Endothelial cell of umbilical vein (primary cell): ENCODE data around the gene FBXO3. TPM values are rescaled to one million over a fixed set of nuclear protein-coding genes. Genes with fewer than 3 reads are reported as not detected.

Source experiments
- BruUV-seq: library from RNA; stranded (reverse); fragments of 400-500 nt; replicated peaks from 2 replicates; lab custom pipeline; 2021; lab: Mats Ljungman, UMichigan
- CTCF ChIA-PET: fragments of 300-600, 350-600 bp; sonication (Branson Sonifier 250); formaldehyde crosslinking; loops from one replicate; lab custom pipeline; 2021; ENCODE audit warnings: antibody characterized with exemption, inconsistent platforms; lab: Charles Lee
- POLR2A ChIA-PET: fragments of 300-600, 350-600 bp; sonication (Branson Sonifier 250); formaldehyde crosslinking; loops from one replicate; lab custom pipeline; 2021; ENCODE audit warnings: antibody characterized with exemption, inconsistent platforms; lab: Charles Lee
- DNase-seq: peaks from one replicate; pipeline ENCODE4 v3.0.0-alpha.2; 2011; ENCODE audit warnings: low read depth, low spot score
- FAIRE-seq: peaks from 2 replicates; lab custom pipeline; 2011; peaks lifted over from hg19 to GRCh38; lab: Jason Lieb, UNC
- H2AFZ ChIP-seq: 2 replicates; pipeline ENCODE4 v1.6.0; 2012; ENCODE audit warnings: low read depth, low read length, control low read depth, inconsistent platforms
- H3K27ac ChIP-seq: 2 replicates; pipeline ENCODE4 v1.5.1; 2011; ENCODE audit warnings: low read depth, mild to moderate bottlenecking, control low read depth, low read length, moderate library complexity; ENCODE audit not compliant: insufficient read depth
- H3K27me3 ChIP-seq, 2 experiments: 2 replicates each; pipeline versions ENCODE4 v1.6.0 to v1.6.1; 2011; ENCODE audit warnings: low read length in 2 of 2, mixed read lengths in 1 of 2; ENCODE audit not compliant: control insufficient read depth in 2 of 2, insufficient read depth in 2 of 2
- H3K36me3 ChIP-seq, 2 experiments: 2 replicates in 1 of 2; 3 replicates in 1 of 2; pipeline ENCODE4 v1.5.1; 2011; ENCODE audit warnings: low read length in 2 of 2, mild to moderate bottlenecking in 1 of 2, moderate library complexity in 1 of 2; ENCODE audit not compliant: control insufficient read depth in 2 of 2, insufficient read depth in 2 of 2; ENCODE audit errors: extremely low read depth in 1 of 2
- H3K4me1 ChIP-seq: 3 replicates; pipeline ENCODE4 v1.5.1; 2011; ENCODE audit warnings: mild to moderate bottlenecking, low read length; ENCODE audit not compliant: control insufficient read depth, insufficient read depth; ENCODE audit errors: extremely low read depth
- H3K4me2 ChIP-seq: 2 replicates; pipeline ENCODE4 v1.6.1; 2011; ENCODE audit warnings: low read length, control low read depth, mixed read lengths; ENCODE audit not compliant: insufficient read depth
- H3K4me3 ChIP-seq, 3 experiments: fragments of 200-600 bp in 1 of 3; sonication (generic), shearing (Covaris generic) in 1 of 3; replicated peaks in 1 of 3; 2 replicates each; pipeline ENCODE4 v1.5.1; 2011 to 2016; ENCODE audit warnings: control low read depth in 3 of 3, low read length in 3 of 3, mild to moderate bottlenecking in 2 of 3, inconsistent platforms in 1 of 3, low read depth in 1 of 3, moderate library complexity in 1 of 3; ENCODE audit not compliant: insufficient read depth in 1 of 3
- H3K79me2 ChIP-seq: 2 replicates; pipeline ENCODE4 v1.6.0; 2012; ENCODE audit warnings: low read length, inconsistent platforms; ENCODE audit not compliant: control insufficient read depth, insufficient read depth
- H3K9ac ChIP-seq: replicated peaks from 2 replicates; pipeline ENCODE3; 2011; ENCODE audit warnings: low read length, control low read depth; ENCODE audit not compliant: insufficient read depth; ENCODE audit errors: extremely low read depth
- H3K9me1 ChIP-seq: replicated peaks from 3 replicates; pipeline ENCODE4 v1.6.0; 2011; ENCODE audit warnings: mild to moderate bottlenecking, low read length; ENCODE audit not compliant: control insufficient read depth, insufficient read depth; ENCODE audit errors: extremely low read depth
- H3K9me3 ChIP-seq: replicated peaks from 2 replicates; pipeline ENCODE4 v1.5.1; 2012; ENCODE audit warnings: low read length, inconsistent platforms; ENCODE audit not compliant: control insufficient read depth, insufficient read depth
- H4K20me1 ChIP-seq: replicated peaks from 2 replicates; pipeline ENCODE3; 2011; ENCODE audit warnings: mild to moderate bottlenecking, low read length; ENCODE audit not compliant: control insufficient read depth, insufficient read depth; ENCODE audit errors: extremely low read depth
- EZH2 ChIP-seq: IDR thresholded peaks from 2 replicates; pipeline ENCODE4 v1.6.1; 2012; ENCODE audit warnings: borderline replicate concordance, low read depth, mild to moderate bottlenecking, moderate library complexity, low read length, inconsistent platforms; ENCODE audit not compliant: severe bottlenecking
- FOS ChIP-seq: IDR thresholded peaks from 2 replicates; pipeline ENCODE4 v1.6.1; 2011; ENCODE audit warnings: mild to moderate bottlenecking, low read length, moderate library complexity, borderline replicate concordance; ENCODE audit not compliant: insufficient read depth
- POLR2AphosphoS5 ChIP-seq: IDR thresholded peaks from 2 replicates; pipeline ENCODE4 v1.6.1; 2012; ENCODE audit warnings: low read depth, mild to moderate bottlenecking, control low read depth, low read length, moderate library complexity; ENCODE audit not compliant: insufficient read depth
- dilution Hi-C: fragments of 300-500 bp; cut with MboI; formaldehyde crosslinking; loops from one replicate; pipeline ENCODE4 v1.15.0; 2019; ENCODE audit warnings: low sequenced_read_pairs; ENCODE audit not compliant: extremely low pct_ligation_motif_present
- intact Hi-C: fragments of 100-400 bp; cut with micrococcal nuclease; formaldehyde crosslinking; loops from one replicate; pipeline ENCODE4 v1.10.0; 2022
- polyA plus RNA-seq, 4 experiments: library from polyadenylated mRNA; depleted of rRNA in 3 of 4; stranded (reverse) in 3 of 4; unstranded in 1 of 4; fragments of >200 nt; gene quantifications; 2 replicates each; pipeline versions ENCODE4 v1.2.1 to v1.2.3, GENCODE V29; 2011 to 2012; ENCODE audit warnings: missing spikeins in 1 of 4
- total RNA-seq: library from RNA; stranded (reverse); gene quantifications from 2 replicates; pipeline ENCODE4 v1.2.3, GENCODE V29; 2021
- TF ChIP-seq, protein P1 (sequence below), 2 donors: IDR thresholded peaks; 1 replicate in 1 of 2; 2 replicates in 1 of 2; pipeline ENCODE4 v1.5.1; 2011; ENCODE audit warnings: low read length in 2 of 2, mild to moderate bottlenecking in 2 of 2, moderate library complexity in 2 of 2, control low read depth in 1 of 2, inconsistent platforms in 1 of 2, low read depth in 1 of 2; ENCODE audit not compliant: insufficient read depth in 1 of 2; ENCODE audit errors: extremely low read depth in 1 of 2
- TF ChIP-seq, protein P2 (sequence below): IDR thresholded peaks from 2 replicates; pipeline ENCODE4 v1.6.1; 2011; ENCODE audit not compliant: insufficient read depth, insufficient read length

The FBXO3 gene
- total and polyA plus RNA-seq, 2 donors (not counting 3 experiments of a cell fraction or from before 2014, with no cell fraction given), result 18.0 to 23.1 TPM

- H3K4me3 ChIP-seq, result no peak overlapping the region
Measured at GRCh38 chr11:33808228-33808828, 34.0 kb upstream of the FBXO3 start.

More at GRCh38 chr11:33808228-33808828, 34.0 kb upstream of the FBXO3 start:
- Histone ChIP-seq H3K4me2 (no peak overlapping the region), H3K36me3 (no peaks in the 10 kb centered on the region), H4K20me1 (no peaks in the 10 kb centered on the region), H3K9ac (no peak overlapping the region), H3K27ac (no peak overlapping the region), H3K79me2 (no peaks in the 10 kb centered on the region), H2AFZ (peak overlapping the region; percentile 19), H3K4me1 (peaks cover 9% of the 10 kb centered on the region), H3K27me3 (peaks cover 0 to 5% of the 10 kb centered on the region in 2 experiments), H3K9me3 (no peaks in the 10 kb centered on the region), H3K9me1 (no peaks in the 10 kb centered on the region)
- BruUV-seq, result no TSS peak
- TF ChIP-seq, protein P1, sequence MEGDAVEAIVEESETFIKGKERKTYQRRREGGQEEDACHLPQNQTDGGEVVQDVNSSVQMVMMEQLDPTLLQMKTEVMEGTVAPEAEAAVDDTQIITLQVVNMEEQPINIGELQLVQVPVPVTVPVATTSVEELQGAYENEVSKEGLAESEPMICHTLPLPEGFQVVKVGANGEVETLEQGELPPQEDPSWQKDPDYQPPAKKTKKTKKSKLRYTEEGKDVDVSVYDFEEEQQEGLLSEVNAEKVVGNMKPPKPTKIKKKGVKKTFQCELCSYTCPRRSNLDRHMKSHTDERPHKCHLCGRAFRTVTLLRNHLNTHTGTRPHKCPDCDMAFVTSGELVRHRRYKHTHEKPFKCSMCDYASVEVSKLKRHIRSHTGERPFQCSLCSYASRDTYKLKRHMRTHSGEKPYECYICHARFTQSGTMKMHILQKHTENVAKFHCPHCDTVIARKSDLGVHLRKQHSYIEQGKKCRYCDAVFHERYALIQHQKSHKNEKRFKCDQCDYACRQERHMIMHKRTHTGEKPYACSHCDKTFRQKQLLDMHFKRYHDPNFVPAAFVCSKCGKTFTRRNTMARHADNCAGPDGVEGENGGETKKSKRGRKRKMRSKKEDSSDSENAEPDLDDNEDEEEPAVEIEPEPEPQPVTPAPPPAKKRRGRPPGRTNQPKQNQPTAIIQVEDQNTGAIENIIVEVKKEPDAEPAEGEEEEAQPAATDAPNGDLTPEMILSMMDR (IDR thresholded peaks at IDR 0.05; ENCODE audit: extremely low read depth in 1 of 2, insufficient read depth in 1 of 2, low read depth in 1 of 2, low read length in 2 of 2), result peak; percentile 87 to 92
- TF ChIP-seq FOS (no peak), EZH2 (no peak), POLR2AphosphoS5 (no peak)
- TF ChIP-seq, protein P2, sequence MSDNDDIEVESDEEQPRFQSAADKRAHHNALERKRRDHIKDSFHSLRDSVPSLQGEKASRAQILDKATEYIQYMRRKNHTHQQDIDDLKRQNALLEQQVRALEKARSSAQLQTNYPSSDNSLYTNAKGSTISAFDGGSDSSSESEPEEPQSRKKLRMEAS, result no peak
- FAIRE-seq (peak; percentile 95), DNase-seq (peak; percentile 83)
- dilution Hi-C loops (no loop called here), intact Hi-C loops (loop anchor here (1.0 to 2.0 kb wide), 5 partner anchors 21 to 551 kb away; no protein-coding TSS in a partner anchor)
- ChIA-PET CTCF (interaction anchor here (0.5 to 7.4 kb wide), 43 partner anchors 8 to 1652 kb away, joined by 3 to 147 read pairs (median 4); partner anchors contain the start of genes ABTB2, FBXO3 and NAT10), POLR2A (no interaction called here)
